ENCODE data around the gene PTPRM. TPM values are rescaled to one million over a fixed set of nuclear protein-coding genes. Genes with fewer than 3 reads are reported as not detected.
A peak's percentile ranks its signal among the peaks of the same experiment; 100 is the strongest.
"Not testable (repeated sequence)": the region's sequence is repeated elsewhere in the genome, so short reads cannot be mapped to it uniquely, and the experiment has no call there.

The PTPRM gene
- total and polyA plus RNA-seq, 2 donors (not counting 3 experiments of a cell fraction or from before 2014, with no cell fraction given): 37.4 to 43.7 TPM

DNA sequence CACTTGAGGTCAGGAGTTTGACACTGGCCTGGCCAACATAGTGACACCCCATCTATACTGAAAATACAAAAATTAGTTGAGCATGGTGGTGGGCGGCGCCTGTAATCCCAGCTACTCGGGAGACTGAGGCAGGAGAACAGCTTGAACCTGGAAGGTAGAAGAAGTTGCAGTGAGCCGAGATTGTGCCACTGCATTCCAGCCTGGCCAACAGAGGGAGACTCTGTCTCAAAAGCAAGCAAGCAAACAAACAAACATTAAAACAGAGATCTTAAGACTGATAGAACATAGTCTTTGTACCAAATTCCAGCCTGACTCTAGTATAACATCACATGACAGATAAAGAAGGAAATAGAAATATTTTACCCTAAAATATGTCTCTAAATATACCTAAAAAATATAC lies 168.1 kb downstream of the PTPRM start:
- no TSS peak for BruUV-seq (replicated peaks)
- Histone ChIP-seq H3K79me2 (ENCODE audit: control insufficient read depth, insufficient read depth, low read length) (no peaks in the 10 kb centered on the region), H3K9me1 (replicated peaks; ENCODE audit: control insufficient read depth, extremely low read depth, insufficient read depth, low read length) (no peaks in the 10 kb centered on the region), H3K27me3 (ENCODE audit: control insufficient read depth in 2 of 2, insufficient read depth in 2 of 2, low read length in 2 of 2) (no peaks in the 10 kb centered on the region), H2AFZ (ENCODE audit: low read depth, low read length) (no peak overlapping the region), H3K9ac (replicated peaks; ENCODE audit: extremely low read depth, insufficient read depth, low read length) (no peak overlapping the region), H3K4me1 (ENCODE audit: control insufficient read depth, extremely low read depth, insufficient read depth, low read length) (no peaks in the 10 kb centered on the region), H3K27ac (ENCODE audit: insufficient read depth, low read depth, low read length) (no peak overlapping the region), H4K20me1 (replicated peaks; ENCODE audit: control insufficient read depth, extremely low read depth, insufficient read depth, low read length) (no peaks in the 10 kb centered on the region), H3K4me2 (ENCODE audit: insufficient read depth, low read length) (no peak overlapping the region), H3K36me3 (ENCODE audit: control insufficient read depth in 2 of 2, extremely low read depth in 1 of 2, insufficient read depth in 2 of 2, low read length in 2 of 2) (no peaks in the 10 kb centered on the region), H3K9me3 (replicated peaks; ENCODE audit: control insufficient read depth, insufficient read depth, low read length) (no peaks in the 10 kb centered on the region), H3K4me3 (replicated peaks in 1 of 3; ENCODE audit: insufficient read depth in 1 of 3, low read depth in 1 of 3, low read length in 3 of 3) (no peak overlapping the region)
- TF ChIP-seq EZH2 (IDR thresholded peaks at IDR 0.05; ENCODE audit: borderline replicate concordance, low read depth, low read length, severe bottlenecking): no peak
- TF ChIP-seq, protein P1, sequence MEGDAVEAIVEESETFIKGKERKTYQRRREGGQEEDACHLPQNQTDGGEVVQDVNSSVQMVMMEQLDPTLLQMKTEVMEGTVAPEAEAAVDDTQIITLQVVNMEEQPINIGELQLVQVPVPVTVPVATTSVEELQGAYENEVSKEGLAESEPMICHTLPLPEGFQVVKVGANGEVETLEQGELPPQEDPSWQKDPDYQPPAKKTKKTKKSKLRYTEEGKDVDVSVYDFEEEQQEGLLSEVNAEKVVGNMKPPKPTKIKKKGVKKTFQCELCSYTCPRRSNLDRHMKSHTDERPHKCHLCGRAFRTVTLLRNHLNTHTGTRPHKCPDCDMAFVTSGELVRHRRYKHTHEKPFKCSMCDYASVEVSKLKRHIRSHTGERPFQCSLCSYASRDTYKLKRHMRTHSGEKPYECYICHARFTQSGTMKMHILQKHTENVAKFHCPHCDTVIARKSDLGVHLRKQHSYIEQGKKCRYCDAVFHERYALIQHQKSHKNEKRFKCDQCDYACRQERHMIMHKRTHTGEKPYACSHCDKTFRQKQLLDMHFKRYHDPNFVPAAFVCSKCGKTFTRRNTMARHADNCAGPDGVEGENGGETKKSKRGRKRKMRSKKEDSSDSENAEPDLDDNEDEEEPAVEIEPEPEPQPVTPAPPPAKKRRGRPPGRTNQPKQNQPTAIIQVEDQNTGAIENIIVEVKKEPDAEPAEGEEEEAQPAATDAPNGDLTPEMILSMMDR (IDR thresholded peaks at IDR 0.05; ENCODE audit: extremely low read depth in 1 of 2, insufficient read depth in 1 of 2, low read depth in 1 of 2, low read length in 2 of 2): peak in 1 of 2 donors; percentile 24
- ChIA-PET CTCF (interaction anchor here (1.3 kb wide), 1 partner anchor 26 kb away, joined by 3 read pairs; no protein-coding TSS in a partner anchor), POLR2A (no interaction called here)
- intact Hi-C loops (cut with micrococcal nuclease) (no loop called here), dilution Hi-C loops (cut with MboI; ENCODE audit: extremely low pct_ligation_motif_present, low sequenced_read_pairs) (no loop called here)
- no peak for DNase-seq (ENCODE audit: low read depth, low spot score)
- no peak for FAIRE-seq

DNA sequence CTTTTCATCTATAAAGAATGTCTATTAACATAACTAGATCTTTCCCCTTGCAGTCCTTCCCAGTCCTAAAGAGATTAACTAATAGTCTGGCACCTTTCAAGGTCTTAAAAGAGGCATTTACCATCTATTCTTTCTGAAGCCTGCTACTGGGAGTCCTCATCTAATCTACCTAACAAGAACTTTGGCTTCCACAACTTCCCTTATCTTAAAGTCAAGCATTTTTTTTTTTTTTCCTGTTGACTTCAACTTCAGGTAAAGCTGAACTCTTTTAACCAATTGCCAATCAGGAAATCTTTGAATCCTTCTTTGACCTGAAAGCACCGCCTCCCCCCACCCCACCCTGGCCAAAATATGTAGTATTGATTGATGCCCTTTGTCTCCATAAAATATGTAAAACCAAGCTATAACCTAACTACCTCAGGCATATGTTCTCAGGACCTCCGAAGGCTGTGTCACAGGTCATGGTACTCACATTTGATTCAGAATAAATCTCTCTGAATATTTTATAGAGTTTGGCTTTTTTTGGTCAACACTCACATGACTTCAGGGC lies 168.6 kb downstream of the PTPRM start:
- Histone ChIP-seq H3K27ac (ENCODE audit: insufficient read depth, low read depth, low read length) (no peak overlapping the region), H4K20me1 (replicated peaks; ENCODE audit: control insufficient read depth, extremely low read depth, insufficient read depth, low read length) (no peaks in the 10 kb centered on the region), H3K9ac (replicated peaks; ENCODE audit: extremely low read depth, insufficient read depth, low read length) (no peak overlapping the region), H3K27me3 (ENCODE audit: control insufficient read depth in 2 of 2, insufficient read depth in 2 of 2, low read length in 2 of 2) (no peaks in the 10 kb centered on the region), H3K36me3 (ENCODE audit: control insufficient read depth in 2 of 2, extremely low read depth in 1 of 2, insufficient read depth in 2 of 2, low read length in 2 of 2) (no peaks in the 10 kb centered on the region), H3K79me2 (ENCODE audit: control insufficient read depth, insufficient read depth, low read length) (no peaks in the 10 kb centered on the region), H3K4me1 (ENCODE audit: control insufficient read depth, extremely low read depth, insufficient read depth, low read length) (no peaks in the 10 kb centered on the region), H3K9me1 (replicated peaks; ENCODE audit: control insufficient read depth, extremely low read depth, insufficient read depth, low read length) (no peaks in the 10 kb centered on the region), H3K4me3 (replicated peaks in 1 of 3; ENCODE audit: insufficient read depth in 1 of 3, low read depth in 1 of 3, low read length in 3 of 3) (no peak overlapping the region), H3K9me3 (replicated peaks; ENCODE audit: control insufficient read depth, insufficient read depth, low read length) (no peaks in the 10 kb centered on the region), H3K4me2 (ENCODE audit: insufficient read depth, low read length) (no peak overlapping the region), H2AFZ (ENCODE audit: low read depth, low read length) (no peak overlapping the region)
- intact Hi-C loops (cut with micrococcal nuclease) (no loop called here), dilution Hi-C loops (cut with MboI; ENCODE audit: extremely low pct_ligation_motif_present, low sequenced_read_pairs) (no loop called here)
- ChIA-PET POLR2A (no interaction called here), CTCF (interaction anchor here (1.0 to 1.1 kb wide), 3 partner anchors 13 to 242 kb away, joined by 3 read pairs; no protein-coding TSS in a partner anchor)
- no peak for TF ChIP-seq MYC (IDR thresholded peaks at IDR 0.05; ENCODE audit: low read depth, low read length)
- TF ChIP-seq GATA2 (IDR thresholded peaks at IDR 0.05; ENCODE audit: insufficient read depth, insufficient read length, low read depth, low read length): no peak
- no peak for TF ChIP-seq POLR2A (IDR thresholded peaks at IDR 0.05; ENCODE audit: low read depth, low read length)
- no peak for TF ChIP-seq MAX (IDR thresholded peaks at IDR 0.05; ENCODE audit: insufficient read depth, insufficient read length)
- no peak for FAIRE-seq
- DNase-seq (ENCODE audit: low read depth, low spot score): no peak
- no TSS peak for BruUV-seq (replicated peaks)

GRCh38 chr18:7736526-7736925 lies 169.4 kb downstream of the PTPRM start:
- DNase-seq (ENCODE audit: low read depth, low spot score); H3K27ac ChIP-seq (ENCODE audit: insufficient read depth, low read depth, low read length); H3K4me3 ChIP-seq (replicated peaks in 1 of 3; ENCODE audit: insufficient read depth in 1 of 3, low read depth in 1 of 3, low read length in 3 of 3); H3K79me2 ChIP-seq (ENCODE audit: control insufficient read depth, insufficient read depth, low read length); H3K4me1 ChIP-seq (ENCODE audit: control insufficient read depth, extremely low read depth, insufficient read depth, low read length); FAIRE-seq; dilution Hi-C loops (cut with MboI; ENCODE audit: extremely low pct_ligation_motif_present, low sequenced_read_pairs); BruUV-seq (replicated peaks); H3K9ac ChIP-seq (replicated peaks; ENCODE audit: extremely low read depth, insufficient read depth, low read length); POLR2A ChIA-PET; H3K4me2 ChIP-seq (ENCODE audit: insufficient read depth, low read length); H3K27me3 ChIP-seq (ENCODE audit: control insufficient read depth in 2 of 2, insufficient read depth in 2 of 2, low read length in 2 of 2); H3K9me3 ChIP-seq (replicated peaks; ENCODE audit: control insufficient read depth, insufficient read depth, low read length); H3K36me3 ChIP-seq (ENCODE audit: control insufficient read depth in 2 of 2, extremely low read depth in 1 of 2, insufficient read depth in 2 of 2, low read length in 2 of 2); intact Hi-C loops (cut with micrococcal nuclease); H4K20me1 ChIP-seq (replicated peaks; ENCODE audit: control insufficient read depth, extremely low read depth, insufficient read depth, low read length); H2AFZ ChIP-seq (ENCODE audit: low read depth, low read length); H3K9me1 ChIP-seq (replicated peaks; ENCODE audit: control insufficient read depth, extremely low read depth, insufficient read depth, low read length): not testable (repeated sequence)
- CTCF ChIA-PET: interaction anchor here (1.0 to 1.1 kb wide), 3 partner anchors 12 to 242 kb away, joined by 3 read pairs; no protein-coding TSS in a partner anchor

Data from endothelial cell of umbilical vein (primary cell).